ENCODE results near the gene LARP4B. TPM values are rescaled to one million over a fixed set of nuclear protein-coding genes. Genes with fewer than 3 reads are reported as not detected.

The LARP4B gene
- total RNA-seq, 1 donor from 2014 or later = 64.2 TPM

DNA sequence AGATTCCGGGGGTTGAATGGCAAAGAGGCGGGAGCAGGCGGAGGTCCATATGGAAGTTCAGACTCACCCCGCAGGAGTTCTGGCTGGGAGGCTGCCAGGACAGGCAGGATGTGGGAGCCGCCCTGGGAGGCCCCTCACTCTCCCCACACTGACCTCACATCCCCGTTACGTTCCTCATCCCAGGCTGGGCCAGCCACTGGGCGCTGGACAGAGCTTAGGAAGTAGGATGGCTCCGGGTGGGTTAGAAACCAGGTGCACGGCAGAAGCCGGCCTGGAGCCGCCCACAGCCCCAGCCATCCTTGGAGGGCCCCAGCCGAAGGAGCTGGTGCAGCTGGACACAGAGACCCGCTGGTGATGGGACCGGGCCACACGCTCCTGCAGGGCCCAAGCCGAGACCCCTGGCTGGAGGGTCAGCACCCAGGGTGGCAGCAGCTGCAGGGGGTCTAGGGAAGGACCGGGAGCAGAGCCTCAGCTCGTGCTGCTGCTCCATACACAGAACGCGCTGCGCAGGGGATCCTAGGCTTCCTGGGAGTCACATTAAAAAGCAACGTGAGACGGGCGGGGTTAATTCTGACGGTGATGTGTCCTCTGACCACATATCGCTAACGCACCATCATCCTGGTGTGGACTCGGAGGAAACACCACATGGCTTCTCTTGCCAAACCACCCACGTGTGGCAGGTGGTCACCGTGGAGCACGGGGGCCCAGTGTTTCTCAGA lies 143.4 kb downstream of the LARP4B start:
- Histone ChIP-seq H3K27ac (replicated peaks) (no peak overlapping the region), H3K9me3 (replicated peaks) (no peaks in the 10 kb centered on the region), H3K4me1 (peaks cover 27% of the 10 kb centered on the region), H3K27me3 (ENCODE audit: low read depth) (peaks cover 23% of the 10 kb centered on the region), H3K4me3 (peak overlapping the region; percentile 21), H3K36me3 (no peaks in the 10 kb centered on the region)
- intact Hi-C loops (cut with micrococcal nuclease) = no loop called here
- TF ChIP-seq, protein P1, sequence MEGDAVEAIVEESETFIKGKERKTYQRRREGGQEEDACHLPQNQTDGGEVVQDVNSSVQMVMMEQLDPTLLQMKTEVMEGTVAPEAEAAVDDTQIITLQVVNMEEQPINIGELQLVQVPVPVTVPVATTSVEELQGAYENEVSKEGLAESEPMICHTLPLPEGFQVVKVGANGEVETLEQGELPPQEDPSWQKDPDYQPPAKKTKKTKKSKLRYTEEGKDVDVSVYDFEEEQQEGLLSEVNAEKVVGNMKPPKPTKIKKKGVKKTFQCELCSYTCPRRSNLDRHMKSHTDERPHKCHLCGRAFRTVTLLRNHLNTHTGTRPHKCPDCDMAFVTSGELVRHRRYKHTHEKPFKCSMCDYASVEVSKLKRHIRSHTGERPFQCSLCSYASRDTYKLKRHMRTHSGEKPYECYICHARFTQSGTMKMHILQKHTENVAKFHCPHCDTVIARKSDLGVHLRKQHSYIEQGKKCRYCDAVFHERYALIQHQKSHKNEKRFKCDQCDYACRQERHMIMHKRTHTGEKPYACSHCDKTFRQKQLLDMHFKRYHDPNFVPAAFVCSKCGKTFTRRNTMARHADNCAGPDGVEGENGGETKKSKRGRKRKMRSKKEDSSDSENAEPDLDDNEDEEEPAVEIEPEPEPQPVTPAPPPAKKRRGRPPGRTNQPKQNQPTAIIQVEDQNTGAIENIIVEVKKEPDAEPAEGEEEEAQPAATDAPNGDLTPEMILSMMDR (IDR thresholded peaks at IDR 0.05; ENCODE audit: borderline replicate concordance) = no peak
- no peak for DNase-seq

DNA sequence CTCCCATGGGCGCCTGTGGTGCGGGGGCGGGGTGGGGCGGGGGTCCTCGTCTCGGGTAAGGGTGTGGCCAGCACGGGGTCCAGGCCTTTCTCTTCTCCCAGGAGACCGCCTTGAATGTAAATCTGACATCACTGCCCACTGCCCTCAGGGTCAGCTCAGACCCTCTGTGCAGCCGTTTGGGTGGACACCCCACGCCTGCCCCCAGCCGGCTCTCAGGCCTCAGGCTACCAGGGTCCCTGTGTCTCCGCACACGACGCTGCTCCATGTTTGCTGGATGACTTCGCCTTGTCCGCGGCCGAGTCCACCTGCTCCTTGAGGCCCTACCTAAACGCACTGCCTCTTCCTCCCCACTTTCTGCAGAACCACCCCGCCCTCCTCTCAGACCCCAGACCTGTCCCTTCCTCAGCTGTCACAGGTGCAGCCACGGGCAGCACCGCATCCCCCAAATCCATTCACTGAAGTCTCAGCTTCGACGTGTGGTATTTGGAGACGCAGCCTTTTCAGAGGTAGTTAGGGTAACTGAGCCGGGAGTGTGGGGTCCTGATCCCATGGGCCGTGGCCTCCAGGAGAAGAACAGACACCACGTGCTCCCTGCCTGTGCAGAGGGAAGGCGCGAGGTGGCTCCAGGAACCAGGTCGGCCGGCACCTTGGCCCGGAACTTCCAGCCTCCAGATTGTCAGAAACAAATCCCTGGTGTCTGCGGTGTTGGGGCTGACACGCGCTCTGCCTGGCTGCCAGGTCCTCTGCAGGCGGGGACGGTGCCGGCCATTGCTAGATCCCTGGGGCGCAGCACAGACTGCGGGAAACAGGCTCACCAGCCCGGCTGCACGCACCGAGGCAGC lies 144.7 kb downstream of the LARP4B start:
- H3K9me3 ChIP-seq (replicated peaks) = no peaks in the 10 kb centered on the region
- TF ChIP-seq, protein P1 (IDR thresholded peaks at IDR 0.05; ENCODE audit: borderline replicate concordance) = no peak
- no peak overlapping the region for H3K27ac ChIP-seq (replicated peaks)
- H3K4me3 ChIP-seq = no peak overlapping the region
- H3K36me3 ChIP-seq = no peaks in the 10 kb centered on the region
- H3K4me1 ChIP-seq = peaks cover 27% of the 10 kb centered on the region
- intact Hi-C loops (cut with micrococcal nuclease) = no loop called here
- DNase-seq = no peak
- peaks cover 36% of the 10 kb centered on the region for H3K27me3 ChIP-seq (ENCODE audit: low read depth)

DNA sequence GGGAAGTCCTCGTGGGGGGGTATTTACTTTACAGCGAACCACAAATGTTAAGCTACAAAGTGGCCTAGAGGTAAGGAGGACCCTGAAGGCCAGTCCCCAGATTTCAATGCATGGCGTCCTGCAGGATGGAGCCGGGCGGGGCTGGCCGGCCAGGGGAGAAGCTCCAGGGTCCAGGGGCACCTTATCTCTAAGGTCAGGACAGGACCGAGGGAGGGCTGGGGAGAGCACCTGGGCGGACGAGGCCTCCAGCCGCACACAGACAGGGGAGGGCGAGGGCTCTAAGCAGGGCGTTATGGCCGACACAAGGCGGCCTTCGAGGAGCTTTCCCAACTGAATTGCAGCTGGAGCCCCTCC lies 145.7 kb downstream of the LARP4B start:
- intact Hi-C loops (cut with micrococcal nuclease) = no loop called here
- H3K27ac ChIP-seq (replicated peaks) = no peak overlapping the region
- peaks cover 46% of the 10 kb centered on the region for H3K27me3 ChIP-seq (ENCODE audit: low read depth)
- peaks cover 27% of the 10 kb centered on the region for H3K4me1 ChIP-seq
- no peak for DNase-seq
- no peaks in the 10 kb centered on the region for H3K9me3 ChIP-seq (replicated peaks)
- H3K4me3 ChIP-seq = no peak overlapping the region
- no peaks in the 10 kb centered on the region for H3K36me3 ChIP-seq
- TF ChIP-seq, protein P1 (IDR thresholded peaks at IDR 0.05; ENCODE audit: borderline replicate concordance) = no peak

DNA sequence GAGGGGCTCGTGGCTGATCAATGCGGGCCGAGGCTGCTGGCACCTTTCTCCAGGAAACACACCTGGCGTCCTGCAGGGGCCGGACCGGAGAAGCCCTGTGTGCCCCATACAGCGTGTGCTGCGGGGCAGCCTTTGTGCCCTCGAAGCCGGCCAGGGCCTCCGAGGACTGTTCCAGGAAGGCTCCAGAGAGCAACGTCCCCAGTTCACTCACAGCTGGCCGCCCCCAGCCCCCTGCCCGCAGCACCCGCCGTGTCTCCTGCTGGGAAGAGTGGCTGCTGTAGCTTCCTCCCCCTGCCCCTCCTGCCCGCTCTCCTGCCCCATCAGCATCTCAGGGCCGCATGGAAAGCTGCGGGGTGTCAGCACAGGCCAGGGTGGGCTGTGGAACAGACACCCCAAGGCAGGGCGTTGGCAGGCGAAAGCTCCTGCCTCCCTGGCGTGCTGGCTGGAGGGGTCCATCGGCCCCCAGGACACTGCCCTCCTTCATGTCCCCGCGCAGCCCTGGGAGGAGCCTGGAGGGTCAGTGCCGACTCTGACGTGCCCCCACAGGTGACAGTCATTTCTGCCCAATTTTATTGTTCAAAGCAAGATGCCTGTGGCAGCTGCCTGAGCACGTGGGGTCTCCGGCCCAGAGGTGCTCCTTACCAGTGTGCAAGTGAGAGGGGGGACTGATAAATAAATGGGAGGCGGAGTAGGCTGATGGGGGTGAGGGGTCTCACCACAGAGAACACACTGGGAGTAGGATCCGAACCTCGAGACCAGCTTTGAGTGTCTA lies 146.2 kb downstream of the LARP4B start:
- TF ChIP-seq, protein P1 (IDR thresholded peaks at IDR 0.05; ENCODE audit: borderline replicate concordance) = no peak
- H3K4me3 ChIP-seq = peak overlapping the region; percentile 67
- DNase-seq = no peak
- peaks cover 47% of the 10 kb centered on the region for H3K27me3 ChIP-seq (ENCODE audit: low read depth)
- H3K36me3 ChIP-seq = no peaks in the 10 kb centered on the region
- no peak overlapping the region for H3K27ac ChIP-seq (replicated peaks)
- H3K9me3 ChIP-seq (replicated peaks) = no peaks in the 10 kb centered on the region
- H3K4me1 ChIP-seq = peaks cover 27% of the 10 kb centered on the region
- intact Hi-C loops (cut with micrococcal nuclease) = no loop called here

DNA sequence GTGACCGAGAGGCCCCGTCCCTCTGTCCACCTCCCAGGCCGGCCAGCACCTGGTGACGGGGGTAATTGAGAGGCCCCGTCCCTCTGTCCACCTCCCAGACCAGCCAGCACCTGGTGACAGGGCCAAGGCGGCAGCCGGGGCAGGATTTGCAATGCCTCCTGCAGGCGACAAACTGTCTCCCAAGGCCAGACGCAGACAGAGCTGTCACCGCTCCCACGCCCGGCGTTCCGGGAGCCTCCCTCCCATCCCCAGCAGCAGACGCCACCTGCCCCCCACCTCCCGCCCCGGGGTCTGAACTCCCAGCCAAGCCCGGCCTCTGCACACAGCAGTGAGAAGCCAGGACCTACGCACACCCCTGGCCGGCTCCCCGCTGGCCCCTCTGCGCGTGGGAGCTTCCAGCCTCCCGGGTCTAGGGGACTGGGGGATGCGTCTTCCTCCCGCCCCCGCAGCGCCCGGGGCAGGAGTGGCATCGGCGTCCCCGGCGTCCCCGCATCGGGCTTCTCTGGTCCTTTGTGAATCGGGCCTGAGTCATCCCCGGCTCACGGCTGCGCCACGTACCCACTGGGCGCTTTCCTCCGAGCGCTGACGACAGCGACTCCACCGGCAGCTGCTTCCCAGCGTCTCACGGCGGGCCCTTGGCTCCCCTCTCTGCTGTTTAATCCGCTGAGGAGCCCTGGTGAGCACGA lies 147.0 kb downstream of the LARP4B start:
- DNase-seq = peak; percentile 42
- H3K4me3 ChIP-seq = peak overlapping the region; percentile 67
- intact Hi-C loops (cut with micrococcal nuclease) = no loop called here
- no peaks in the 10 kb centered on the region for H3K9me3 ChIP-seq (replicated peaks)
- peaks cover 47% of the 10 kb centered on the region for H3K27me3 ChIP-seq (ENCODE audit: low read depth)
- TF ChIP-seq, protein P1 (IDR thresholded peaks at IDR 0.05; ENCODE audit: borderline replicate concordance) = no peak
- no peaks in the 10 kb centered on the region for H3K36me3 ChIP-seq
- H3K27ac ChIP-seq (replicated peaks) = no peak overlapping the region
- peaks cover 23% of the 10 kb centered on the region for H3K4me1 ChIP-seq
